Uterus (tissue), 2 donors: ENCODE results near the gene PLEKHA4.

Experiments
- POLR2A ChIP-seq, 2 donors: fragments of 450-650 bp; IDR thresholded peaks; one replicate each; pipeline ENCODE4 v1.6.1; 2016; ENCODE audit warnings: antibody characterized with exemption in 2 of 2, mild to moderate bottlenecking in 1 of 2, moderate library complexity in 1 of 2
- TF ChIP-seq, protein P1 (sequence below), 4 experiments: fragments of 200-600 bp in 2 of 4; fragments of 450-650 bp in 2 of 4; sonication (generic) in 2 of 4; IDR thresholded peaks; one replicate each; pipeline ENCODE4 v1.5.1; 2016 to 2019; ENCODE audit warnings: antibody characterized with exemption in 4 of 4, mild to moderate bottlenecking in 2 of 4, moderate library complexity in 1 of 4

DNA sequence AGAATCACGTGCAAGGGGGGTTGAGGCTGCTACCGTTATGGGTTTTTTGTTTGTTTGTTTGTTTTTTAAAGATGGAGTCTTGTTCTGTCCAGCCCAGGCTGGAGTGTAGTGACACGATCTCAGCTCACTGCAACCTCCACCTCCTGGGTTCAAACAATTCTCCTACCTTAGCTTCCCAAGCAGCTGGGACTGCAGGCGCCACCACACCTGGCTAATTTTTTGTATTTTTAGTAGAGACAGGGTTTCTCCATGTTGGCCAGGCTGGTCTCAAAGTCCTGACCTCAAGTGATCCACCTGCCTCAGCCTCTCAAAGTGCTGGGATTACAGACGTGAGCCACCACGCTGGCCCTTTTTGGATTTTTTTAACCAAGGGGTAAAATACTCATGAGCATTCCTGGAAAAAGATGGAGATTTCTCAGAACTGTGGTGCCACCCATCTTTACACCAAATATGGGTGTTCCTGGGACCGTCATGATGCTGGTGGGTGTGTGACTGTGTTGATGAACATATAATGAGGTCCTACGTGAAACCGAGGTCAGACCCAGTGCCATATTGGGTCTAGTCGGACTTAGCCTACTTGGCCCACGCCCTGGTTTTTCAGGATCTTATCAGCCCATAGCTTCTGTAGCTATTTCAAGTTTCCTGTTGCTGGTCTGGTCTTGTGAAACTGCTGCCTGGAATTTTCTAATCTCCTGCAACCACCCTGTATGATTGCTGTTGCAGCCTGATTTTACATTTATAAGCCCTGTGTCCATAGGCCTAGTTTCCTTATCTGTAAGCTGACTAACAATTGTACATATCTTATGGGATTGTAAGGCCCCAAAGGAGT, 10.0 kb upstream of the PLEKHA4 start:
- TF ChIP-seq, protein P1, sequence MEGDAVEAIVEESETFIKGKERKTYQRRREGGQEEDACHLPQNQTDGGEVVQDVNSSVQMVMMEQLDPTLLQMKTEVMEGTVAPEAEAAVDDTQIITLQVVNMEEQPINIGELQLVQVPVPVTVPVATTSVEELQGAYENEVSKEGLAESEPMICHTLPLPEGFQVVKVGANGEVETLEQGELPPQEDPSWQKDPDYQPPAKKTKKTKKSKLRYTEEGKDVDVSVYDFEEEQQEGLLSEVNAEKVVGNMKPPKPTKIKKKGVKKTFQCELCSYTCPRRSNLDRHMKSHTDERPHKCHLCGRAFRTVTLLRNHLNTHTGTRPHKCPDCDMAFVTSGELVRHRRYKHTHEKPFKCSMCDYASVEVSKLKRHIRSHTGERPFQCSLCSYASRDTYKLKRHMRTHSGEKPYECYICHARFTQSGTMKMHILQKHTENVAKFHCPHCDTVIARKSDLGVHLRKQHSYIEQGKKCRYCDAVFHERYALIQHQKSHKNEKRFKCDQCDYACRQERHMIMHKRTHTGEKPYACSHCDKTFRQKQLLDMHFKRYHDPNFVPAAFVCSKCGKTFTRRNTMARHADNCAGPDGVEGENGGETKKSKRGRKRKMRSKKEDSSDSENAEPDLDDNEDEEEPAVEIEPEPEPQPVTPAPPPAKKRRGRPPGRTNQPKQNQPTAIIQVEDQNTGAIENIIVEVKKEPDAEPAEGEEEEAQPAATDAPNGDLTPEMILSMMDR (IDR thresholded peaks at IDR 0.05): no peak
- no peak for TF ChIP-seq POLR2A (IDR thresholded peaks at IDR 0.05)
